ENCODE data around the gene RIN1. TPM values are rescaled to one million over a fixed set of nuclear protein-coding genes. Genes with fewer than 3 reads are reported as not detected.

Gene RIN1
- total RNA-seq, 6 experiments from 2014 or later: 0.46 to 1.8 (median 0.94) TPM

GRCh38 chr11:66315921-66316811 lies 20.1 kb downstream of the RIN1 start:
- WGBS (ENCODE audit: insufficient coverage, low coverage, low lambda C conversion rate, missing lambda C conversion rate): 81% methylated on average over 6 of the region's 52 CpGs
- DNase-seq (no peak), ATAC-seq (no peak)
- intact Hi-C loops (cut with DNase I): no loop called here
- Histone ChIP-seq H3K36me3 (no peaks in the 10 kb centered on the region), H3K9me3 (no peaks in the 10 kb centered on the region), H3K4me3 (peak overlapping the region; percentile 2 to 31 (median 14)), H3K27ac (no peak overlapping the region), H3K27me3 (no peaks in the 10 kb centered on the region), H3K4me1 (peaks cover 0 to 18% (median 8%) of the 10 kb centered on the region in 4 donors)
- TF ChIP-seq POLR2A (IDR thresholded peaks at IDR 0.05): no peak
- no peak for TF ChIP-seq CTCF (IDR thresholded peaks at IDR 0.05)

- DNase-seq: no peak
- TF ChIP-seq CTCF (IDR thresholded peaks at IDR 0.05) (no peak), POLR2A (IDR thresholded peaks at IDR 0.05) (no peak)
- H3K4me1 ChIP-seq: peaks cover 0 to 18% (median 8%) of the 10 kb centered on the region in 4 donors
Observed at GRCh38 chr11:66315498-66315885, 20.7 kb downstream of the RIN1 start.

GRCh38 chr11:66314561-66315497 lies 21.4 kb downstream of the RIN1 start:
- intact Hi-C loops (cut with DNase I): no loop called here
- Histone ChIP-seq H3K4me1 (peaks cover 0 to 18% (median 8%) of the 10 kb centered on the region in 4 donors), H3K4me3 (no peak overlapping the region), H3K27me3 (no peaks in the 10 kb centered on the region), H3K27ac (no peak overlapping the region), H3K9me3 (no peaks in the 10 kb centered on the region), H3K36me3 (no peaks in the 10 kb centered on the region)
- 85% methylated on average over 4 of the region's 17 CpGs for WGBS (ENCODE audit: insufficient coverage, low coverage, low lambda C conversion rate, missing lambda C conversion rate)
- DNase-seq (no peak), ATAC-seq (no peak)
- TF ChIP-seq POLR2A (IDR thresholded peaks at IDR 0.05) (no peak), CTCF (IDR thresholded peaks at IDR 0.05) (no peak)

More at GRCh38 chr11:66315498-66315885, 20.7 kb downstream of the RIN1 start:
- H3K36me3 ChIP-seq: no peaks in the 10 kb centered on the region
- H3K4me3 ChIP-seq: no peak overlapping the region
- WGBS (ENCODE audit: insufficient coverage, low coverage, low lambda C conversion rate, missing lambda C conversion rate): 80% methylated on average over 1 of the region's 14 CpGs
- intact Hi-C loops (cut with DNase I): no loop called here
- H3K27me3 ChIP-seq: no peaks in the 10 kb centered on the region
- no peak overlapping the region for H3K27ac ChIP-seq
- no peaks in the 10 kb centered on the region for H3K9me3 ChIP-seq
- ATAC-seq: no peak

GRCh38 chr11:66314186-66314501 lies 22.1 kb downstream of the RIN1 start:
- intact Hi-C loops (cut with DNase I): no loop called here
- H3K9me3 ChIP-seq: no peaks in the 10 kb centered on the region
- DNase-seq: no peak
- no peak for ATAC-seq
- 80% methylated on average over 1 of the region's 1 CpG for WGBS (ENCODE audit: insufficient coverage, low coverage, low lambda C conversion rate, missing lambda C conversion rate)
- TF ChIP-seq POLR2A (IDR thresholded peaks at IDR 0.05): no peak
- TF ChIP-seq CTCF (IDR thresholded peaks at IDR 0.05): no peak
- H3K27ac ChIP-seq: no peak overlapping the region
- H3K4me3 ChIP-seq: no peak overlapping the region
- peaks cover 0 to 18% (median 8%) of the 10 kb centered on the region in 4 donors for H3K4me1 ChIP-seq
- no peaks in the 10 kb centered on the region for H3K36me3 ChIP-seq
- H3K27me3 ChIP-seq: no peaks in the 10 kb centered on the region
